Measurements from ENCODE around the gene BTBD3. TPM values are rescaled to one million over a fixed set of nuclear protein-coding genes. Genes with fewer than 3 reads are reported as not detected.

Gene BTBD3
- total RNA-seq, 1 donor from 2014 or later, result 35.1 TPM

DNA sequence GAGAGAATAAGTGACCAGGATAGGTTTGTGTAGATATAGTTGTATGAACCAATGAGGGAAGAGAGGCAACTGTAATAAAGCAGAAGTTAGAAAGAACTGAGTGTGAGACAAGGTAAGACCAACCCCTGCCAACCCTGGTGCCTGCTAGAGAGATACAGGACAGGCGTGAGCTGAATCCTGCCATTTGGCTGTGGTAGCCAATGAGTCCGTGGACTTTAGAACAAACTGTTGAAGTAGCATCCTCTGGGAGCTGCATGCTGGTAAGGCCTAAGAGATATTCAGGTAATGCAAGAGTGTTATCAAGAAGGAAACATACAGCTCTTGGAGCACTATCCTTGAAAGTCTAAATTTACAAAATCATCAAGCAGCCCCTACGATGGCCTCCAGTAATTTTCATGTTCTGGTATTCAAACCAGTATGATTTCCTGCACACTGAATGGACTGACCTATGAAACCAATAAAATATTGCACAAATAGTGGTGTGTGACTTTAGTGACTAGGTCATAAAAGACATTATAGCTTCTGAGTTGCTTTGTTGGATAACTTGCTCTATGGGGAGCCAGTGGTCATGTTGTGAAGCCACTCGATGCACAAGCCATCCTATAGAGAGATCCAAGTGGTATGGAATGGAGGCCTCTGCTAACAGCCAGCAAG is 24.0 kb downstream of the BTBD3 start:
- TF ChIP-seq, protein P1, sequence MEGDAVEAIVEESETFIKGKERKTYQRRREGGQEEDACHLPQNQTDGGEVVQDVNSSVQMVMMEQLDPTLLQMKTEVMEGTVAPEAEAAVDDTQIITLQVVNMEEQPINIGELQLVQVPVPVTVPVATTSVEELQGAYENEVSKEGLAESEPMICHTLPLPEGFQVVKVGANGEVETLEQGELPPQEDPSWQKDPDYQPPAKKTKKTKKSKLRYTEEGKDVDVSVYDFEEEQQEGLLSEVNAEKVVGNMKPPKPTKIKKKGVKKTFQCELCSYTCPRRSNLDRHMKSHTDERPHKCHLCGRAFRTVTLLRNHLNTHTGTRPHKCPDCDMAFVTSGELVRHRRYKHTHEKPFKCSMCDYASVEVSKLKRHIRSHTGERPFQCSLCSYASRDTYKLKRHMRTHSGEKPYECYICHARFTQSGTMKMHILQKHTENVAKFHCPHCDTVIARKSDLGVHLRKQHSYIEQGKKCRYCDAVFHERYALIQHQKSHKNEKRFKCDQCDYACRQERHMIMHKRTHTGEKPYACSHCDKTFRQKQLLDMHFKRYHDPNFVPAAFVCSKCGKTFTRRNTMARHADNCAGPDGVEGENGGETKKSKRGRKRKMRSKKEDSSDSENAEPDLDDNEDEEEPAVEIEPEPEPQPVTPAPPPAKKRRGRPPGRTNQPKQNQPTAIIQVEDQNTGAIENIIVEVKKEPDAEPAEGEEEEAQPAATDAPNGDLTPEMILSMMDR (conservative IDR thresholded peaks at IDR 0.05; ENCODE audit: low read depth, low read length), result no peak
- no peak for DNase-seq (ENCODE audit: low read depth)
- H3K4me3 ChIP-seq (ENCODE audit: low read depth, low read length), result no peak overlapping the region

GRCh38 chr20:11943778-11944177 is 26.1 kb downstream of the BTBD3 start:
- TF ChIP-seq, protein P1 (conservative IDR thresholded peaks at IDR 0.05; ENCODE audit: low read depth, low read length), result no peak
- no peak for DNase-seq (ENCODE audit: low read depth)

GRCh38 chr20:11948806-11949205 is 31.1 kb downstream of the BTBD3 start:
- no peak for DNase-seq (ENCODE audit: low read depth)
- TF ChIP-seq, protein P1 (conservative IDR thresholded peaks at IDR 0.05; ENCODE audit: low read depth, low read length), result no peak
- no peak overlapping the region for H3K4me3 ChIP-seq (ENCODE audit: low read depth, low read length)

More at GRCh38 chr20:11943778-11944177, 26.1 kb downstream of the BTBD3 start:
- no peak overlapping the region for H3K4me3 ChIP-seq (ENCODE audit: low read depth, low read length)

GRCh38 chr20:11949711-11950110 is 32.0 kb downstream of the BTBD3 start:
- H3K4me3 ChIP-seq (ENCODE audit: low read depth, low read length), result no peak overlapping the region
- TF ChIP-seq, protein P1 (conservative IDR thresholded peaks at IDR 0.05; ENCODE audit: low read depth, low read length), result no peak
- no peak for DNase-seq (ENCODE audit: low read depth)

GRCh38 chr20:11951696-11952095 is 34.0 kb downstream of the BTBD3 start:
- no peak overlapping the region for H3K4me3 ChIP-seq (ENCODE audit: low read depth, low read length)
- DNase-seq (ENCODE audit: low read depth), result no peak

DNA sequence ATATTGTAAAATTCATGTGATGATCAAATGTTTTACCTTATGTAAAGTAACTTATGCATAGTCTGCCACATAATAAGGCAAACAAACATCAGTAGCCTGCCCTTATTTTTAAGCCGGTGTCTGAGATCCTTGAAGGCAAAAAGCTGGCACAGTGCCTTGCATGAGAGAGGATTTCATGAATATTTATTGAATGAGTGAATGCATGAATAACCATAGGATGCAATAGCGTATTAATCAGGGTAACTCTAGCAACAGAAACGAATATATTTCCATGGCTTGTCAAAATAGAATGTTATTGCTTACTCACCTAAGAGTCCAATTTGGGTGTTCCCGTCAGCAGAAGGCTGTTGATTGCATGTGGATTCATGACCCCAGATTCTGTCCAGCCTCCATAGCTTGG is 34.9 kb downstream of the BTBD3 start:
- DNase-seq (ENCODE audit: low read depth), result peak; percentile 2
- TF ChIP-seq, protein P1 (conservative IDR thresholded peaks at IDR 0.05; ENCODE audit: low read depth, low read length), result no peak
- no peak overlapping the region for H3K4me3 ChIP-seq (ENCODE audit: low read depth, low read length)

More at GRCh38 chr20:11951696-11952095, 34.0 kb downstream of the BTBD3 start:
- TF ChIP-seq, protein P1 (conservative IDR thresholded peaks at IDR 0.05; ENCODE audit: low read depth, low read length), result no peak

GRCh38 chr20:11957911-11958310 is 40.2 kb downstream of the BTBD3 start:
- DNase-seq (ENCODE audit: low read depth), result no peak
- TF ChIP-seq, protein P1 (conservative IDR thresholded peaks at IDR 0.05; ENCODE audit: low read depth, low read length), result no peak
- H3K4me3 ChIP-seq (ENCODE audit: low read depth, low read length), result no peak overlapping the region
